Brain pericyte (primary cell): ENCODE measurements around the gene PPHLN1.

Source experiments
- DNase-seq: peaks from one replicate; pipeline ENCODE4 v3.0.0-alpha.2; 2012; ENCODE audit warnings: low read depth, low spot score

The PPHLN1 gene

GRCh38 chr12:42482041-42482747, 156.2 kb downstream of the PPHLN1 start:
- DNase-seq, result no peak

- no peak for DNase-seq
Measured at GRCh38 chr12:42482748-42483520, 157.0 kb downstream of the PPHLN1 start.

- no peak for DNase-seq
Measured at GRCh38 chr12:42483521-42483790, 157.5 kb downstream of the PPHLN1 start.

GRCh38 chr12:42484996-42485395, 159.0 kb downstream of the PPHLN1 start:
- no peak for DNase-seq

- no peak for DNase-seq
Measured at GRCh38 chr12:42485823-42486222, 159.9 kb downstream of the PPHLN1 start.

GRCh38 chr12:42486407-42486806, 160.4 kb downstream of the PPHLN1 start:
- DNase-seq, result no peak

GRCh38 chr12:42490261-42490842, 164.4 kb downstream of the PPHLN1 start:
- no peak for DNase-seq
